Measurements from ENCODE around the gene SEC16B.

GRCh38 chr1:177977141-177977540, 7.3 kb upstream of the SEC16B start:
- TF ChIP-seq POLR2A (IDR thresholded peaks at IDR 0.05; ENCODE audit: low read length) (no peak), GATA1 (IDR thresholded peaks at IDR 0.05; ENCODE audit: low read depth, low read length) (no peak)

All from erythroblast (primary cell).